IMR-90 (cell line): ENCODE data around the gene COL18A1.

Experiments used
- CEBPB ChIP-seq: IDR thresholded peaks from 2 replicates; pipeline ENCODE4 v1.6.1; 2012; ENCODE audit warnings: low read depth, low read length, improper control_type of control experiment
- CTCF ChIP-seq: conservative IDR thresholded peaks from 2 replicates; pipeline ENCODE4 v1.5.1; 2012; ENCODE audit warnings: mild to moderate bottlenecking, low read depth, low read length, improper control_type of control experiment
- ELK1 ChIP-seq: fragments of 150-350 bp; IDR thresholded peaks from 2 replicates; pipeline ENCODE4 v1.6.1; 2016; ENCODE audit warnings: low read depth, mild to moderate bottlenecking, low read length, moderate library complexity, borderline replicate concordance
- FOS ChIP-seq: fragments of 150-350 bp; IDR thresholded peaks from 2 replicates; pipeline ENCODE4 v1.6.1; 2016; ENCODE audit warnings: low read depth, low read length
- MAFK ChIP-seq: IDR thresholded peaks from 2 replicates; pipeline ENCODE4 v1.6.1; 2012; ENCODE audit warnings: low read depth, low read length, improper control_type of control experiment
- MXI1 ChIP-seq: IDR thresholded peaks from 2 replicates; pipeline ENCODE4 v1.6.1; 2012; ENCODE audit warnings: low read depth, mild to moderate bottlenecking, low read length, moderate library complexity, borderline replicate concordance
- POLR2A ChIP-seq: IDR thresholded peaks from 2 replicates; pipeline ENCODE4 v1.6.1; 2012; ENCODE audit warnings: mild to moderate bottlenecking, low read depth, low read length
- RAD21 ChIP-seq: IDR thresholded peaks from 2 replicates; pipeline ENCODE4 v1.6.1; 2012; ENCODE audit warnings: low read length, improper control_type of control experiment
- RCOR1 ChIP-seq: IDR thresholded peaks from 2 replicates; pipeline ENCODE4 v1.6.1; 2012; ENCODE audit warnings: mild to moderate bottlenecking, low read length, improper control_type of control experiment; ENCODE audit not compliant: insufficient replicate concordance
- RFX5 ChIP-seq: IDR thresholded peaks from 2 replicates; pipeline ENCODE4 v1.8.0; 2012; ENCODE audit warnings: low read depth, mild to moderate bottlenecking, low read length, moderate library complexity
- SMC3 ChIP-seq: fragments of 150-350 bp; IDR thresholded peaks from 2 replicates; pipeline ENCODE4 v1.6.1; 2016; ENCODE audit warnings: low read depth, mild to moderate bottlenecking, antibody characterized with exemption, low read length, moderate library complexity
- USF2 ChIP-seq: fragments of 150-350 bp; IDR thresholded peaks from 2 replicates; pipeline ENCODE4 v1.6.1; 2017; ENCODE audit warnings: mild to moderate bottlenecking, antibody characterized with exemption, low read length, low read depth

DNA sequence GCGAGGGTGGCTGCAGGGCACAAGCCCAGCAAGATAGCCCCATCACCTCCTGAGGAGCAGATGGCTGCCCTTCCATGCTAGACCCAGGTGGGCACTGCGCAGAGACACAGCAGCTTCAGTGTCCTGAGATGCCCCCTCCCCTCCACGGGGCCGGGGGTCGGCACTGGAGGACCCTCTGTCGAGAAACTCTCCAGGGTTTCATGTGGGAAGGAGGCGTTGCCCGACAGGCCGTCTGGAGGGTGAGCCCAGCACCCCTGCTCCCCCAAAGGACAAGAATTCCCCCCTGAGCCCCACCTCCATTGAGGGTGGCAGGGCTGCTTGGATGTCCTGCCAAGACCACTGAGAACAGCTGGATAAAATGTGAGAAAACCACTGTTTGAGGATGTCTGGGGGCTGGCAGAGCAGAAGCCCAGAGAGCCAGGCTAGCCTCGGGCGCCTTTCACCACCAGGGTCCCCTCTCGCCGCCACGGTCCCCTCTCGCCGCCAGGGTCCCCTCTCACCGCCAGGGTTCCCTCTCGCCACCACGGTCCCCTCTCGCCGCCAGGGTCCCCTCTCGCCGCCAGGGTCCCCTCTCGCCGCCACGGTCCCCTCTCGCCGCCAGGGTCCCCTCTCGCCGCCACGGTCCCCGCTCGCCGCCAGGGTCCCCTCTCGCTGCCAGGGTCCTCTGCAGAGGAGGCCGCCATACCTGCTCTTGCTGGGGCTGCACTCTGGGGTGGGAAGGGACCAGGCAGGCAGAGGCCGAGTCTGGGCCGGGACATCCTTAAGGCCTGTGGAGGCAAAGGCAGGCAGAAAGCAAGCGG lies 93.1 kb downstream of the COL18A1 start:
- TF ChIP-seq POLR2A = no peak
- no peak for TF ChIP-seq USF2
- no peak for TF ChIP-seq CTCF
- no peak for TF ChIP-seq RAD21
- TF ChIP-seq MAFK = no peak
- no peak for TF ChIP-seq FOS
- TF ChIP-seq RCOR1 = no peak
- TF ChIP-seq CEBPB = no peak
- no peak for TF ChIP-seq MXI1
- TF ChIP-seq RFX5 = no peak
- no peak for TF ChIP-seq ELK1
- TF ChIP-seq SMC3 = no peak
